HG02981 (cell line): ENCODE results near the gene PDAP1.
"Not testable (repeated sequence)": the region's sequence is repeated elsewhere in the genome, so short reads cannot be mapped to it uniquely, and the experiment has no call there.

Experiments
- ATAC-seq: cut with Tn5 transposase; IDR thresholded peaks from one replicate; pipeline ENCODE4 v1.9.1; 2021; ENCODE audit warnings: mild to moderate bottlenecking, moderate library complexity; ENCODE audit not compliant: unreplicated experiment

PDAP1 gene

DNA sequence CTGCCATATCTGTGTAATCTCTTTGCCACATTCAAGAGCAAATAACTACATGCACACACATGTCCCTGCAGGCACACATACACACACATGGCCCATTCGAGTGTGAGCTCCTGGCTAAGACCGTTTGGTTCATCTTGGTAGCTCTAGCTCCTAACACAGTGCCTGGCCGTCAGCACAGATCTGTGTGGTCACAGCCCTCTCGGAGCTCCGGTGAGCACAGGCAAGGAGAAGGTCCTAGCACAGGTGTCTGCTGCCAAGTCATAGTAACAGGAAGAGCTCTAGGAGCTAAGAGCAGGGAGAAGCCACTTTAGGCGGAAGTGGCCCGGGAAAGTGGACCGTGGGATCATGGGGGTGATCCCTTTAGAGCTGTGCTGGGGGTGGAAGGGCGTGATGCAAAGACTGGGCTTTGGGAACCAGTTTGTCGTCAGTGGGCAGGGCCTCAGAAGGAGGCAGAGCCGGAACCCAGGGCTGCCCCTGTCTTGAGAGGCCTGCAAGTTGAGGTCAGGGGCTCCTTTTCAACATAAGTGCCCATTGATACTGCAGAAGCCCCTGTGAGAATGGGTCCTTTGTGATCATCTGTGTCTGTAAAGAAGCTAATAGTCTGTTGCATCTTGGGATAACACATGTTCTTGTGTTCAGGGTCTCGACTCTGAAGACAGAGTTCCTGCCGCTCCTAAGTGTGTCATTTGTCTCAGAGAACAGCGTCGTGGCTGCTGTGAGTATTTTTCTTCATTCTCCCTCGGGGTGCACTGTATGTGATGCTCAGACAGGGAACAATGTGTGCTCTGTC, 50.5 kb downstream of the PDAP1 start:
- ATAC-seq: no peak

DNA sequence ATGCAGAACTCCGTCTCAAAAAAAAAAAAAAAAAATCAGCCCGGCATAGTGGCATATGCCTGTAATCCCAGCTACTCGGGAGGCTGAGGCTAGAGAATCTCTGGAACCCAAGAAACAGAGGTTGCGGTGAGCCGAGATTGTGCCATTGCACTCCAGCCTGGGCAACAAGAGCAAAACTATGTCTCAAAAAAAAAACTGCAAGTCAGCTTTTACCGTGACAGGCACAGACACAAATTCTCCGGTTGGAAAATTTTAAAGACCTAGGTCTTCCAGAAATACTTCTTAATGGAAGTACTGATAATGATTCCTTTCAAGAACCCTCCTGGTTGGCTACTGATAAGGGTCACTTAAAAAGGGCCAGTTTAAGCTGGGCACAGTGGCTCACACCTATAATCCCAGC, 53.3 kb downstream of the PDAP1 start:
- ATAC-seq: no peak

DNA sequence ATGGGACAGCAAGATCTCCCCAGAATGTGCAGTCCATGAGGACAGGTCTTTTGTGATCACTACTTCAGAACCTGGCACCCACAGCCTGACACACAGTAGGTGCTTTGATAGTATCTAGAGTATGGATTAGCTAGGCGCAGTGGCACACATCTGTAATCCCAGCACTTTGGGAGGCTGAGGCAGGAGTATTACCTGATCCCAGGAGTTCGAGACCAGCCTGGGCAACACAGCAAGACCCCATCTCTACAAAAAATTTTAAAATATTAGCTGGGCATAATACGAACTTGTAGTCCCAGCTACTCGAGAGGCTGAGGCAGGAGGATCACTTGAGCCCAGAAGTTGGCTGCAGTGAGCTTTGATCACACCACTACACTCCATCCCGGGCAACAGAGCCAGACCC, 56.1 kb downstream of the PDAP1 start:
- ATAC-seq: no peak

DNA sequence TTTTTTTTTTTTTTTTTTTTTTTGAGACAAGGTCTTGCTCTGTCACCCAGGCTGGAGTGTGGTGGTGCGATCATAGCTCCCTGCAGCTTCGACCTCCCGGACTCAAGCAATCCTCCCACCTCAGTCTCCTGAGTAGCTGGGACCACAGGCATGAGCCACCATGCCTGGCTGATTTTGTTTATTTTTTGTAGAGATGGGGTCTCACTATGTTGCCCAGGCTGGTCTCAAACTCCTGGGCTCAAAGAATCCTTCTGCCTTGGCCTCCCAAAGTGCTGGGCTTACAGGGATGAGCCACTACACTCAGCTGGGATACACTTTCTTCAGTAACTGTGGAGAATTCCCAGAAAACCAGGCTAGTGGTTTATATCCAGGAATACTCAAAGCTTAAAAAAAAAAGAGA, 57.8 kb downstream of the PDAP1 start:
- ATAC-seq: not testable (repeated sequence)
